NCI-H2107 treated with DMSO at 0.1 percent for 48 hours (cell line): ENCODE measurements around the gene CLP1.
"Not testable (repeated sequence)": the region's sequence is repeated elsewhere in the genome, so short reads cannot be mapped to it uniquely, and the experiment has no call there.

ENCODE experiments used
- DNase-seq: peaks from one replicate; lab custom pipeline; 2025; ENCODE audit not compliant: unreplicated experiment; lab: John Stamatoyannopoulos, UW

Gene CLP1

DNA sequence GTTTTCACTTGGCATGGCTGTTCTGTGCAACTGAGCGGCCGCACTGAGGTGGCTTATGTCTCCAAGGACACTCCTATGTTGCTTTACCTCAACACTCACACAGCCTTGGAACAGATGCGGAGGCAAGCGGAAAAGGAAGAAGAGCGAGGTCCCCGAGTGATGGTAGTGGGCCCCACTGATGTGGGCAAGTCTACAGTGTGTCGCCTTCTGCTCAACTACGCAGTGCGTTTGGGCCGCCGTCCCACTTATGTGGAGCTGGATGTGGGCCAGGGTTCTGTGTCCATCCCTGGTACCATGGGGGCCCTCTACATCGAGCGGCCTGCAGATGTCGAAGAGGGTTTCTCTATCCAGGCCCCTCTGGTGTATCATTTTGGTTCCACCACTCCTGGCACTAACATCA is 2.1 kb downstream of the CLP1 start:
- DNase-seq: no peak

DNA sequence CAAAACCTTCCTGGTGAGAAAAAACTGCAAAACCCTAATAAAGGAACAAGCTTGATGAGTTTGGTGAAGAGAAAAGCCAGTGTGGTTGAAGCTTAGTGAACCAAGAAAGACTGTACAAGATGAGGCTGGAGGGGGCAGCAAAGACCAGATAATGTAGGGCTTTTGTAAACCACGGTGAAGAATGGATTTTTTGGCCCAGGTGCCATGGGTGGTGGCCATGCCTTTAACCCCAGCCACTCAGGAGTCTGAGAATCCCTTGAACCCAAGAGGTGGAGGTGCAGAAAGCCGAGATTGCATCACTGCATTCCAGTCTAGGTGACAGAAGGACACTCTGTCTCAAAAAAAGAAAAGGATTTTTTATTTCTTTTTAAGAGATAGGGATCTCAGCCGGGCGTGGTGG is 5.3 kb downstream of the CLP1 start:
- no peak for DNase-seq

DNA sequence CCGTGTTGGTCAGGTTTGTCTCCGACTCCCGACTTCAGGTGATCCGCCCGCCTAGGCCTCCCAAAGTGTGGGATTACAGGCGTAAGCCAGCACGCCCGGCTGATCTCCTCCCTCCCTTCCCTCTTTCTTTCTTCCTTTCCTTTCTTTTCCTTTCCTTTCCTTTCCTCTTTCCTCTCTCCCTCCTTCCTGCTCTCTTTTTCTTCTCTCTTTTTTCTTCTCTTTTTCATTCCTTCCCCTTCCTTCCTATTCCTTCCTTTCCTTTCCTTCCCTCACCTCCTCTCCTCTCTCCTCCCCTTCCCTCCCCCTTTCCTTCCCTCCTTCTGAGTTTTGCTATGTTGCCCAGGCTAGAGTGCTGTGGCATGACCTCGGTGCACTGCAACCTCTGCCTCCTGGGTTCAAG is 6.4 kb downstream of the CLP1 start:
- no peak for DNase-seq

DNA sequence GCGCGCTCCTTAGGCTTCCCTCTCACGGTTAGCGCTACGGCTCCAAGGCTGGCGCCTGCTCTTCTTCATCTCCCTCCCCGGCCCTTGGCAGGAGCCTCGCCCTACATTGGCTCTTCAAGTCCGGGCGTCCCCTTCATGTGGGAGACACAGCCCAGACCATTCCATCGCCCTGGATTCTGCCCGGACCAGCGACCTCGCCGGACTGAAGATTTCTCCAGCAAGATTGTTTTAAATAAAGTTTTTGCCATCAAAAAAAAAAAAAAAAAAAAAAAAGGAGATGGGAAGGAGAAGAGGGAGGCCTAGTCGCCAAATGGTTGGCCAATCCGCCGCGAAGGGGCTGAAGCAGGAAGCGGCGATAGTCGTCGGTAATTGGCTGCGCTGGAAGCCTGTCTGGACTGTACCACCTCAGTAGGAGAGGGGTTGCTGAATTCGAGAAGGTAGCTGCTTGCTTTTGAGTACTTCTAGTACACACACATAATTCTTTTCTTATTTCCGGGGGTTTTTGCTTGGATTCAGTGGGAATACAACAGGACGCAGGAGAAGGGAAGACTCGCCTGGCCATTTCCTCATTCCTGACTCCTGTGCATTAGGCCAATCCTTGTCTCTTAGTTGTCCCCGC is 9.7 kb downstream of the CLP1 start:
- peak; percentile 98 for DNase-seq

DNA sequence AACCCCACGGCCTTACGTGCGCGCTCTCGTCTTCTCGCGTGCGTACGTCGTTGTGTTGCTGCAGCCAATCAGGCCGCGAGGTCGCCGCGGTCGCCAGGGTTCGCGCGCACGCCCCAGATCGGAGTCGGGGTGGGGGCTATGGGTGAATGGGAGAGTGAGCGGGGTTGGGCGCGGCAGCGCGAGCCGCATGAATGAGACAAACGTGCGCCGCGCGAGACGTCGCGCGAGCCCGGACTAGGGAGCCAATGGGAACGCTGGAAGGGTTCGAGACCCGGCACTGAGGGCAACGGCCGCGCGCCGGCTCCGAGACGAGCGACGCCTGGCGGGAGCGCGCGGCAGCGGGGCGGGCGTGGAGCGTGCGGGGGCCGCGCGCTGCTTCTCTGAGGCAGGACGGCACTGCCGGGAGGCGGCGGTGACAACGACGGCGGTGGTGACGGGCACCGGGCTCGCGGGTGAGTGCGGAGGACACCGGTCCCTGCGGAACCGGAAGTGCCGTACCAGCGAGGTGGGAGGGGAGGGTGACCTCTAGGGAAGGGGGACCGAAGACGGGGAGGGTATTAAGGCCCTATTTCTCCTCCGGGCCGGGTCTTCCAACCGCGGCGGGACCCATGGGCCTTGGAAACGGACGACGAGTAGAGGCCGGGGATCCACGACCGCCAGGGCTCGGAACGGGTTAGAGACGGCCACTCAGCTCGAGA is 10.3 kb downstream of the CLP1 start, which contains the start of gene ZDHHC5:
ZDHHC5 (plus strand) TSS at position 379 of the 698 bp plus-strand sequence. CDS start 4,977 bp downstream, outside the sequence.
- DNase-seq: peak; percentile 98

DNA sequence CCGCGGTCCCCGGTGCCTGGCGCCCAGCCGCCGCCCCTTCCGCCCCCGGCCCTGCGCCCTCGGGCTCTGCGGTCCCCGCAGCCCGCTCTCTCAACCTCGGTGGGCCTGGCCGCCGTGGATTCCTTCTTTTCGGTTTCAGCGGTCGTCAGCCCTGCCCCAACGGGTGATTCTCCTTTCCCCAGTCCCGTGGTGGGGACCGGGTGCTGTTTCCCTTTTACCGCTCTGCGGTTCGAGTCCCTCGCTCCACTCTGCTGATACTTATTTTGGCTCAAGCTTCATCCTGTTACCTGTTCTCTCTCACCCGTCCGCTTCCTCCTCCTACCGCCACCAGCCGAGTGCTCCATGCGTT is 10.8 kb downstream of the CLP1 start:
- DNase-seq: no peak

DNA sequence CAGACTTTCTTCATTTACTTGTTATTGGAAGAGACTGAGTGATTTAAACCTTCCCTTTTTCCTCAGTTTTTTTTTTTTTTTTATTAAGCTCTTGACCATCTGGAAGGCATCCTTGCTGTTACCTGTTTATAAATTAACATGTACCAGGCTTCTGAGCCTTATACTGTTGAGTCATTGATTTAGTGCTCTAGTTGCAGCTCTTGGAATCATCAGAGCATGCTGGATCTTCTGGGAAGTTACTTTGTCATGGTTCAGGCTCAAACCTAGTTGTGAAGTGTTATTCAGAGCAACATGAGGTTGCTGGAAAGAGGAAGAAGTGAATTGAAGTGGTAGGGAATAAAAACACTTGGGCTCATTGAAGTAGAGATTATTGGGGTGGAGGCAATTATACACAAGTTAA is 16.7 kb downstream of the CLP1 start:
- DNase-seq: no peak

DNA sequence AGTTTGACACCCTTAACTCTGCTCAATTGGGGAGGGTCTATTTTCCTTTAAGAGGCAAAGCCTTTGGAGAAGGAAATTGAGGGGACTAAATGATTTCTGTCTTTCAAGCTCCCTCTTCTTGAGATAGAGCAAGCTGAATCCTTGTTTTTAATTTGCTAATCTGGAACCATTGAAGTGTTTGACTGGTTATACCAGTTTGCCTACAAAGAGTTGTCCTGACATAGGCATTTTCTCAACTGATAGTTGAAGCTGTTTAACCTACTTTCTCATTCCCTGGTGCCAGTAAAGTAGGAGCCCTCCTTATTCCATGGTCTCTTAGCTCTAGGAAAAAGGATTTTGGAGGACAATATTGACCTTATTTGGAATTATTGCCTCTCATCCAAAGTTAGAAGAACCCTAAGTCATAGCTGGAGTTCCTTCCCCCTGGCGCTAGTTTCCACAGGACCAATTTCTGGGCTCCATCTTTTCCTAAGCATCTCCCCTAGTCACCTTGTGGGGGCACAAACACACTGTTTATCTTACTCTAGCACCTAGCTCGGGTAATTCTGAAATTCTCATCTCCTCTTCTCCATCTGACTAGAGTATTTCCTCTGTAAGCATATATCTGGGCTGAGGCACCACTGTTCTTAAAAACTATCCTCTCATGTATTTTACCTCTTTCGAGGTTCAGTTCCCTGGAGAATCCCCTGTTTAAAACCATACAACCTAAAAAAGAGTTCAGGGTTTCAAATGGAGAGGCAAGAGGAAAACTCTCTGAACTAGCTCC is 17.8 kb downstream of the CLP1 start:
- DNase-seq: no peak

DNA sequence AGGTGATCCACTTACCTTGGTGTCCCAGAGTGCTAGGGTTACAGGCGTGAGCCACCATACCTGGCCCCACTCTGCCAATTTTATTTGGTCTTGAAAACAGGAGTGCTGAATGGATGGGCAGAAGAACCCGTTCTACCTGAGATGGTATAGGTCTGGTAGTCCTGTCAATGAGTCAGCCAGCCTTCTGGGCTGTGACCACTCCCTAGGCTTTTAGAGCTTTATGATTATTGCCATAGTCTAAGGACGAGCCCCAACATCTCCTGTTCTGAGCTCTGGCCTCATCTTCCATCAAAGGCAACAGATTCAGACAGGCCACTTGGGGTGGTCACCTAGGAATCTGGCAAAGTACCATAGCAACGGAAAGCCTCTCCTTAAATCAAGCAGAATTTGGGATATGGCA is 21.8 kb downstream of the CLP1 start:
- no peak for DNase-seq

DNA sequence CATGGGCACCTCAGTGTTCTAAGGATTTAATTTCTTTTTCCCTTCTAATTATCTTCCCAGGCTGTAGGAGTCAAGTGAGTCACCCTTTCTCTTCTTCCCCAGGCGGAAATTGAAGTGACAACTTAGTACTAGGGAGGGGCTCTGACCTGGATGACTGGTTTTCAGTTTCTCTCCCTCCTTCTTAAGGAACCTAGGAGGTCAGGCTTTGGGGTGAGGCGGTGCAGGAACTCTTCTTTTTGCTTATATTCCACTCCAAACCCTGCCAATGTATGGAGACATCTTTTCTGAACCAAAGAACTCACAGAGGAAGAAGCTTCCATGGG is 23.0 kb downstream of the CLP1 start:
- DNase-seq: no peak

DNA sequence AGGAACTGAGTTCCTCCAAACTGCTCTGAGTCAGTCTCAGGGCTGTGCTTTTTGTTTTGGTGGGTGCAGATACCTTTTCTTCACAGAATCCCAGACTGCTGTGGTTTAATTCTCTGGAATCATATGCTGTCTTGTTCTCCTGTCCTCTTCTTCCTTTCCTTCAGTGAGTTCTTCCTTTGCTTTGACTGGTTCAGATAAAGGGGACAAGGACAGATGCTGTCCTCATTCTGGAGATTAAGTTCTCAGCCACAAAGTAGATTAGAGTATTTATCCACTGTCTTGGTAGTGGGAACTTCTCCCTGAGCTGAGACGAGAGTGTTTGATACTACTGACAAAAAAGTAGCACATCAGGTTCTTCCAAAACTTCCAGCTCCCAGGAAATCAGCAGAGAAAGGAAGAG is 23.6 kb downstream of the CLP1 start:
- no peak for DNase-seq

DNA sequence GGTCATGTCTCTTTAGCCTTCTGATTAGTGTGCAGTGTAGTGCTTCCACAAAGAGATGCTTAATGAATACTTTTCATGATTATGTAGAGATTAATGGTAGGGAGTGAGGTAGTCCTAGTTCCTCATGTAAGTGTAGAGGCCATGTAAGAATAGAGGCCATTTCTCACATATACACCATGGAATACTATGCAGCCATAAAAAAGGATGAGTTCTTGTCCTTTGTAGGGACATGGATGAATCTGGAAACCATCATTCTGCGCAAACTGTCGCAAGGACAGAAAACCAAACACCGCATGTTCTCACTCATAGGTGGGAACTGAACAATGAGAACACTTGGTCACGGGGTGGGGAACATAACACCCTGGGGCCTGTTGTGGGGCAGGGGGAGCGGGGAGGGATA is 32.9 kb downstream of the CLP1 start:
- not testable (repeated sequence) for DNase-seq

DNA sequence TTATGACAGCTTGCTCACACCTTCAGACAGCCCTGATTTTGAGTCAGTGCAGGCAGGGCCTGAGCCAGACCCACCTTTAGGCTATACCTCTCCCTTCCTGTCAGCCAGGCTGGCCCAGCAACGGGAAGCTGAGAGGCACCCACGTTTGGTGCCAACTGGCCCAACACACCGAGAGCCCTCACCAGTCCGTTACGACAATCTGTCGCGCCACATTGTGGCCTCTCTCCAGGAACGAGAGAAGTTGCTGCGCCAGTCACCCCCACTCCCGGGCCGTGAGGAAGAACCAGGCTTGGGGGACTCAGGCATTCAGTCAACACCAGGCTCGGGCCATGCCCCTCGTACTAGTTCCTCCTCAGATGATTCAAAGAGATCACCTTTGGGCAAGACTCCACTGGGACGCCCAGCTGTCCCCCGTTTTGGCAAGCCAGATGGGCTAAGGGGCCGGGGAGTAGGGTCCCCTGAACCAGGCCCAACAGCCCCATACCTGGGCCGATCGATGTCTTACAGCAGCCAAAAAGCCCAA is 41.3 kb downstream of the CLP1 start:
- no peak for DNase-seq

DNA sequence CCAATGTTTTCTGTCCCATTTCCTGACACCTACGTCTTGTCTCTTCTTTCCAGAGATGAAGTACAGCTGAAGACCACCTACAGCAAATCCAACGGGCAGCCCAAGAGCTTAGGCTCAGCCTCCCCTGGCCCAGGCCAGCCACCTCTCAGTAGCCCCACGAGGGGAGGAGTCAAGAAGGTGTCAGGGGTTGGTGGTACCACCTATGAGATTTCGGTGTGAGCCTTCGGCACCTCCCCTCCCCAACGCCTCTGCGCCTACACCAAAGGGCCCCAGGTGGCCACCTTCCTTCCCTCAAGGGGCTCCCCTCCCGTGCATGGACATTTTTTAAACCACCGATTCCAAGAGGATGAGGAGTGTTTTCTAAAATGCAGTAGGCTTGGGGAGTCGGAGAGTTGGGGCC is 42.3 kb downstream of the CLP1 start:
- DNase-seq: no peak

DNA sequence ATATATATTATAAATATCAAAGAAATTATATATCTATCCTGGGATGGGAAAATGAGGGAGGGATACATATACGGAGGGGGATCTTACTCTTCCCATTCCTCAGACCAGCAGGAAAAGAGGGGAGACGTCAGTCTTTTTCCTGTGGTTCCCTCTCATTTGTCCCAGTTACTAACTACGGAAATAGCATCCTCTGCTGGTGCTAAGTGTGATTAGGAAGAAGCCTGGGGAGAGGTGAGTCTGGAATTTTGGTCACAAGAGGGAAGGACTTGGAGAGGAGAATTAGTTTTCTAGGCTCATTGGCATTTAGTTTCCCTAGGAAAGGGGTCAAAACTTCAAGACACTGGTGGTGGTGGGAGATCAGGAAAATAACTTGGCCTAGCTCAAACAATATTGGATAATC is 42.9 kb downstream of the CLP1 start:
- DNase-seq: no peak

DNA sequence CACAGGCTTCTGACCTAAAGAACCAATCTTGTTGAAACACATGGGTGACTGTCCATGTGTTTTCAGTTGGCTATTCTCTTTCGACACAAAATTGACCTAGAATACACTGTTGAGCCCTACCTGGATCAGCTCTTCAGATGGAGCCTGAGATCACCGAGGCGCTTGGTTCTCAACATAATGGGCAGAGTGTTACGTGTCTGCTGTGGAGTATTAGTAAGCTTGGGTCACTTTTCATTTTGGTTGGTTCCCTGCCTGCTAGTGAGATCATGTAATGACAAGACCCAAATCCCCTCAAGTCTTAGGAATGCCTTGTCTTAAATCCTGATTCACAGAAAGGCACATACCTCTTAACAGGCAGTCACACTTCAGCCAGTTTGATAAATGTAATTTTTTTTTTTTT is 45.8 kb downstream of the CLP1 start:
- no peak for DNase-seq

DNA sequence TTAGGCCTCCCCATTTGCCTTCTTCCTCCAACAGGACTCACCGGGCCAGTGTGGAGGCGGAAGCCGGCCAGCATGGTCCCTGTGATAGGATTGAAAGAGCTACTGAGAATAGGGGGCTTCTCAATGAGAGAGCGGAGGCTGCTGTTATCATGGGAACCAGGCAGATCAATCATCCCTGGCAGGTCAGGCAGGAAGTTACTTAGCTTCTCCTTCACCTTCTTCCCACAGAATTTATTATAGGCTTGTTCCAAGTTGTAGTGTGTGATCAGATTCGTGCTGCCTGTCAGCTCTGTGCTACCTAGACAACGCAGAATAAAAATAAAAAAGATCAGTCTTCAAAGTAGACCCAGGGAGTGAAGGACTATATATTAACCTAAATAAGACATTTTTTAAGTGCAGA is 47.4 kb downstream of the CLP1 start:
- DNase-seq: no peak

DNA sequence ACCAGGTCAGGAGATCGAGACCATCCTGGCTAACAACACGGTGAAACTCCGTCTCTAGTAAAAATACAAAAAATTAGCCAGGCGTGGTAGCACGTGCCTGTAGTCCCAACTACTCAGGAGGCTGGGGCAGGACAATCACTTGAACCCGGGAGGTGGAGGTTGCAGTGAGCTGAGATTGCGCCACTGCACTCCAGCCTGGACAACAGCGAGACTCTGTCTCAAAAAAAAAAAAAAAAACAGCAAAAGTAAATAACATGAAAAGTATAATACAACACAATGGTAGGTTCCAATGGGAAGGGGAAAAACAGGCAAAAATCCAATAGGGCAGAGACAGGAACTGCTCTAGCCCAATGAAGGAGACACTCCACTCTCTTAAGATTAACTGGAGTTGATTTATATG is 47.9 kb downstream of the CLP1 start:
- DNase-seq: not testable (repeated sequence)

DNA sequence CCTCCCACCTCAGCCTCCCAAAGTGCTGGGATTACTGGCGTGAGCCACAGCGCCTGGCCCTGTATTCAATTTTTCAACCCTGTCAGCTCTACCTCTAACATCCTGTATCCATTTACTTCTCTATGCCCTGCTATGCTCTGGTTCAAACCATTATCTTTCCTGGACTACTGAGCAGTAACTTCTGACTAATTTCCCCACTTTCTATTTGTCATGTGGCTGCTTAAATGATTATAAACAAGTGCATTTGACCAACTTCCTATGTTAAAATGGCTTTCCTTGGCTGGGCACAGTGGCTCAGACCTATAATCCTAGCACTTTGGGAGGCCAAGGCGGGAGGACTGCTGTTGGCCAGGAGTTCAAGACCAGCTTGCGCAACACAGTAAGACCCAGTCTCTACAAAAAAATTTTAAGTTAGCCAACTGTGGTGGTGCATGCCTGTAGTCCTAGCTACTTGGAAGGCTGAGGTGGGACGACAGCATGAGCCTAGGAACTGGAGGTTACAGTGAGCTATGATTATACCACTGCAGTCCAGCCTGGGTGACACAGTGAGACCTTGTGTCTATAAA is 52.3 kb downstream of the CLP1 start:
- no peak for DNase-seq
